ENCODE data around the gene FHIT.

FHIT gene

GRCh38 chr3:60585918-60586317 is 665.3 kb downstream of the FHIT start:
- H3K4me3 ChIP-seq (replicated peaks in 1 of 2; ENCODE audit: low read depth in 2 of 2, low read length in 2 of 2), result no peak overlapping the region
- no peak for TF ChIP-seq CTCF (IDR thresholded peaks at IDR 0.05; ENCODE audit: low read depth, low read length)
- no peak for DNase-seq (ENCODE audit: low read depth in 2 of 2)

- DNase-seq (ENCODE audit: low read depth in 2 of 2), result no peak
- no peak overlapping the region for H3K4me3 ChIP-seq (replicated peaks in 1 of 2; ENCODE audit: low read depth in 2 of 2, low read length in 2 of 2)
These were observed 667.0 kb downstream of the FHIT start for GRCh38 chr3:60584250-60584649.

GRCh38 chr3:60582288-60582687 is 669.0 kb downstream of the FHIT start:
- DNase-seq (ENCODE audit: low read depth in 2 of 2), result peak; percentile 9 to 36
- TF ChIP-seq CTCF (IDR thresholded peaks at IDR 0.05; ENCODE audit: low read depth, low read length), result no peak
- H3K4me3 ChIP-seq (replicated peaks in 1 of 2; ENCODE audit: low read depth in 2 of 2, low read length in 2 of 2), result no peak overlapping the region

More at GRCh38 chr3:60584250-60584649, 667.0 kb downstream of the FHIT start:
- TF ChIP-seq CTCF (IDR thresholded peaks at IDR 0.05; ENCODE audit: low read depth, low read length), result no peak

GRCh38 chr3:60580809-60581208 is 670.4 kb downstream of the FHIT start:
- TF ChIP-seq CTCF (IDR thresholded peaks at IDR 0.05; ENCODE audit: low read depth, low read length), result no peak
- no peak overlapping the region for H3K4me3 ChIP-seq (replicated peaks in 1 of 2; ENCODE audit: low read depth in 2 of 2, low read length in 2 of 2)
- no peak for DNase-seq (ENCODE audit: low read depth in 2 of 2)

- H3K4me3 ChIP-seq (replicated peaks in 1 of 2; ENCODE audit: low read depth in 2 of 2, low read length in 2 of 2), result no peak overlapping the region
- no peak for TF ChIP-seq CTCF (IDR thresholded peaks at IDR 0.05; ENCODE audit: low read depth, low read length)
- DNase-seq (ENCODE audit: low read depth in 2 of 2), result peak; percentile 36 to 83
These were observed 671.5 kb downstream of the FHIT start for GRCh38 chr3:60579734-60580133.

GRCh38 chr3:60578936-60579335 is 672.3 kb downstream of the FHIT start:
- no peak for DNase-seq (ENCODE audit: low read depth in 2 of 2)
- H3K4me3 ChIP-seq (replicated peaks in 1 of 2; ENCODE audit: low read depth in 2 of 2, low read length in 2 of 2), result no peak overlapping the region
- no peak for TF ChIP-seq CTCF (IDR thresholded peaks at IDR 0.05; ENCODE audit: low read depth, low read length)

- TF ChIP-seq CTCF (IDR thresholded peaks at IDR 0.05; ENCODE audit: low read depth, low read length), result no peak
- no peak overlapping the region for H3K4me3 ChIP-seq (replicated peaks in 1 of 2; ENCODE audit: low read depth in 2 of 2, low read length in 2 of 2)
- DNase-seq (ENCODE audit: low read depth in 2 of 2), result no peak
These were observed 673.7 kb downstream of the FHIT start for GRCh38 chr3:60577601-60578000.

Measured in cardiac fibroblast (primary cell).